ENCODE results near the gene ACACA. TPM values are rescaled to one million over a fixed set of nuclear protein-coding genes. Genes with fewer than 3 reads are reported as not detected.
"Not testable (repeated sequence)": the region's sequence is repeated elsewhere in the genome, so short reads cannot be mapped to it uniquely, and the experiment has no call there.

The ACACA gene
- total RNA-seq, 1 experiment from 2014 or later, result 84.2 TPM

GRCh38 chr17:37079065-37079708 is 327.4 kb downstream of the ACACA start:
- no peaks in the 10 kb centered on the region for H3K27me3 ChIP-seq (ENCODE audit: low read length)
- no peak overlapping the region for H3K4me2 ChIP-seq (ENCODE audit: low read depth, low read length, poor library complexity, severe bottlenecking)
- no peaks in the 10 kb centered on the region for H3K36me3 ChIP-seq (ENCODE audit: insufficient read depth, low read length)
- no peak overlapping the region for H3K4me3 ChIP-seq (ENCODE audit: low read length)
- H3K9me2 ChIP-seq (replicated peaks; ENCODE audit: insufficient read depth, low read length), result no peaks in the 10 kb centered on the region
- H3K79me2 ChIP-seq (ENCODE audit: low read length), result no peaks in the 10 kb centered on the region
- no peaks in the 10 kb centered on the region for H3K4me1 ChIP-seq (ENCODE audit: low read length)
- no peaks in the 10 kb centered on the region for H3K9me3 ChIP-seq (ENCODE audit: low read length)
- H3K27ac ChIP-seq (ENCODE audit: low read length), result no peak overlapping the region
- DNase-seq, result no peak
- no peak overlapping the region for H3K9ac ChIP-seq (ENCODE audit: low read length)
- H2AFZ ChIP-seq (ENCODE audit: low read length), result no peak overlapping the region
- no peaks in the 10 kb centered on the region for H4K20me1 ChIP-seq (ENCODE audit: insufficient read depth, low read depth, low read length)

GRCh38 chr17:37073464-37073863 is 333.2 kb downstream of the ACACA start:
- not testable (repeated sequence) for H3K4me1 ChIP-seq (ENCODE audit: low read length); H3K27ac ChIP-seq (ENCODE audit: low read length); H3K36me3 ChIP-seq (ENCODE audit: insufficient read depth, low read length); H3K9ac ChIP-seq (ENCODE audit: low read length); H3K79me2 ChIP-seq (ENCODE audit: low read length); H2AFZ ChIP-seq (ENCODE audit: low read length); H3K9me3 ChIP-seq (ENCODE audit: low read length); DNase-seq; H3K4me2 ChIP-seq (ENCODE audit: low read depth, low read length, poor library complexity, severe bottlenecking); H3K27me3 ChIP-seq (ENCODE audit: low read length); H3K9me2 ChIP-seq (replicated peaks; ENCODE audit: insufficient read depth, low read length); H3K4me3 ChIP-seq (ENCODE audit: low read length); H4K20me1 ChIP-seq (ENCODE audit: insufficient read depth, low read depth, low read length)

DNA sequence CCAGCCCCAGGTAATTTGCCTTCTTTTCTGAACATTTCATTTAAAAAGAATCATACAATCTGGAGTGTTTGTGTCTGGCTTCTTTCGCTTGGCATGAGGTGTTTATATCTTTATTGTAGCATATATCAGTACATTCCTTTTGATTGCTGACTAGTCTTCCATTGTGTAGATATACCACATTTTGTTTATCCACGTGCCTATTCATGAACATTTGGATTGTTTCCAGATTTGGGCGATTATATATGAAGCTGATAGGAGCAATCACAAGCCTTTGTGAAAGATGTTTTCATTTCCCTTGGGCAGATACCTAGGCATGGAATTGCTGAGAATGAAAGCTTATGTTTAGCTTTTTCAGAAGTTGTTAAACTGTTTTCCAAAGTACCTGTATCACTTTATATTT is 337.5 kb downstream of the ACACA start:
- DNase-seq, result no peak
- Histone ChIP-seq H3K4me3 (ENCODE audit: low read length) (no peak overlapping the region), H3K27ac (ENCODE audit: low read length) (no peak overlapping the region), H2AFZ (ENCODE audit: low read length) (no peak overlapping the region), H3K36me3 (ENCODE audit: insufficient read depth, low read length) (no peaks in the 10 kb centered on the region), H4K20me1 (ENCODE audit: insufficient read depth, low read depth, low read length) (no peaks in the 10 kb centered on the region), H3K4me2 (ENCODE audit: low read depth, low read length, poor library complexity, severe bottlenecking) (no peak overlapping the region), H3K79me2 (ENCODE audit: low read length) (no peaks in the 10 kb centered on the region), H3K9me3 (ENCODE audit: low read length) (no peaks in the 10 kb centered on the region), H3K27me3 (ENCODE audit: low read length) (no peaks in the 10 kb centered on the region), H3K4me1 (ENCODE audit: low read length) (no peaks in the 10 kb centered on the region), H3K9me2 (replicated peaks; ENCODE audit: insufficient read depth, low read length) (no peaks in the 10 kb centered on the region), H3K9ac (ENCODE audit: low read length) (no peak overlapping the region)

GRCh38 chr17:37068266-37068665 is 338.4 kb downstream of the ACACA start:
- H4K20me1 ChIP-seq (ENCODE audit: insufficient read depth, low read depth, low read length), result no peaks in the 10 kb centered on the region
- no peaks in the 10 kb centered on the region for H3K36me3 ChIP-seq (ENCODE audit: insufficient read depth, low read length)
- no peak overlapping the region for H3K9ac ChIP-seq (ENCODE audit: low read length)
- H3K4me2 ChIP-seq (ENCODE audit: low read depth, low read length, poor library complexity, severe bottlenecking), result no peak overlapping the region
- no peak overlapping the region for H2AFZ ChIP-seq (ENCODE audit: low read length)
- H3K27me3 ChIP-seq (ENCODE audit: low read length), result no peaks in the 10 kb centered on the region
- no peaks in the 10 kb centered on the region for H3K4me1 ChIP-seq (ENCODE audit: low read length)
- no peak overlapping the region for H3K4me3 ChIP-seq (ENCODE audit: low read length)
- H3K9me3 ChIP-seq (ENCODE audit: low read length), result no peaks in the 10 kb centered on the region
- H3K27ac ChIP-seq (ENCODE audit: low read length), result no peak overlapping the region
- H3K79me2 ChIP-seq (ENCODE audit: low read length), result no peaks in the 10 kb centered on the region
- no peaks in the 10 kb centered on the region for H3K9me2 ChIP-seq (replicated peaks; ENCODE audit: insufficient read depth, low read length)
- no peak for DNase-seq

- Histone ChIP-seq H3K36me3 (ENCODE audit: insufficient read depth, low read length) (no peaks in the 10 kb centered on the region), H3K27ac (ENCODE audit: low read length) (no peak overlapping the region), H3K4me2 (ENCODE audit: low read depth, low read length, poor library complexity, severe bottlenecking) (no peak overlapping the region), H3K27me3 (ENCODE audit: low read length) (no peaks in the 10 kb centered on the region), H2AFZ (ENCODE audit: low read length) (no peak overlapping the region), H4K20me1 (ENCODE audit: insufficient read depth, low read depth, low read length) (no peaks in the 10 kb centered on the region), H3K9ac (ENCODE audit: low read length) (no peak overlapping the region), H3K9me3 (ENCODE audit: low read length) (no peaks in the 10 kb centered on the region), H3K79me2 (ENCODE audit: low read length) (no peaks in the 10 kb centered on the region), H3K4me1 (ENCODE audit: low read length) (no peaks in the 10 kb centered on the region), H3K9me2 (replicated peaks; ENCODE audit: insufficient read depth, low read length) (no peaks in the 10 kb centered on the region), H3K4me3 (ENCODE audit: low read length) (no peak overlapping the region)
- DNase-seq, result no peak
Measured at GRCh38 chr17:37067555-37068111, 339.0 kb downstream of the ACACA start.

DNA sequence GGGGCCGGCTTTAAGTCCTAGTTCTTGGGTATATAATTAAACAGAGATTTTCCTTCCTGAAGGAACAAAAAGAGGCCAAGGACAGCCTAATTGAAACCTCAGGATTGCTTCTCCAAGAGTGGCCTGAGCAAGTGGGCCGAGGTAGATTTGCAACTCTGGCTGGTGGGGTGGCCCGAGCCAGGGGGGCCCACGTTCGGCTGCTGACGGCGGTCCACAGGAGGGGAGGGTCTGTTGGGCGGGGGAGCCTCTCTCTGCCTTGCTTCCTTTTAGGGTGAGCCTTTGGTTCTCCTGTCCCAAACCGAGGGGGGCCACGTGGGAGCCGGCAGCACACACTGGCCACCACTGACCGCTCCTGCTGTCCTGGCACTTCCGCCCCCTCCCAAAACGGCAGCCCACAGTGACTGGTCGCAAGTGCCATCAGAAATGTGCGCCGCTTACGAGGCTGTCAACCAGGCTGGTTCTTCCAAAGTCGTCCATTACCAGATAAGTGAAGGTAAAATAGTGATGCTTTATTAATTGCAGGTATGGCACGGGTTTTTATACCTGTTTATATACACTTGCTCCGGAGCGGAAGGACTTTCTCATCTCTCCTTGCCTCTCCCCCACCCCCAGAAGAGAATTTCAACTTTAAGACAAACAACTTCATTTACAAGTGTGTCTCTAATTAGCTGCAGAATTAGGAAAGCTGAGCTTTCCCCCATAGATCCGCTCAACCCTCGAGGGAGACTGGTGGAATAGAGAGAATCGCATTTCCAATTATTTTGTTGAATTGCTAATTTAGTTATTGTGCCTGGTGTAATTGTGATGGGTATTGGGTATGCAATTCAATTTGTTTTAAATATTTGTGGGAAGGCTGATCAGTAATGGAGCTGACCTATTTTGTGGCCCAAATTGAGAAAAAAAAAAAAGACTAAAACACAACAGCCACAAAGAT is 340.0 kb downstream of the ACACA start:
- H3K9me3 ChIP-seq (ENCODE audit: low read length), result no peaks in the 10 kb centered on the region
- H3K9me2 ChIP-seq (replicated peaks; ENCODE audit: insufficient read depth, low read length), result no peaks in the 10 kb centered on the region
- no peaks in the 10 kb centered on the region for H3K79me2 ChIP-seq (ENCODE audit: low read length)
- no peak for DNase-seq
- no peak overlapping the region for H2AFZ ChIP-seq (ENCODE audit: low read length)
- H3K27me3 ChIP-seq (ENCODE audit: low read length), result no peaks in the 10 kb centered on the region
- H3K27ac ChIP-seq (ENCODE audit: low read length), result no peak overlapping the region
- H3K36me3 ChIP-seq (ENCODE audit: insufficient read depth, low read length), result no peaks in the 10 kb centered on the region
- no peaks in the 10 kb centered on the region for H3K4me1 ChIP-seq (ENCODE audit: low read length)
- no peak overlapping the region for H3K4me3 ChIP-seq (ENCODE audit: low read length)
- no peaks in the 10 kb centered on the region for H4K20me1 ChIP-seq (ENCODE audit: insufficient read depth, low read depth, low read length)
- no peak overlapping the region for H3K4me2 ChIP-seq (ENCODE audit: low read depth, low read length, poor library complexity, severe bottlenecking)
- H3K9ac ChIP-seq (ENCODE audit: low read length), result no peak overlapping the region

GRCh38 chr17:37065486-37066321 is 340.9 kb downstream of the ACACA start:
- Histone ChIP-seq H3K9me3 (ENCODE audit: low read length) (no peaks in the 10 kb centered on the region), H3K4me3 (ENCODE audit: low read length) (no peak overlapping the region)

More at GRCh38 chr17:37065486-37066321, 340.9 kb downstream of the ACACA start:
- H3K36me3 ChIP-seq (ENCODE audit: insufficient read depth, low read length), result no peaks in the 10 kb centered on the region
- H3K79me2 ChIP-seq (ENCODE audit: low read length), result no peaks in the 10 kb centered on the region
- no peak overlapping the region for H3K9ac ChIP-seq (ENCODE audit: low read length)
- DNase-seq, result no peak
- H3K9me2 ChIP-seq (replicated peaks; ENCODE audit: insufficient read depth, low read length), result no peaks in the 10 kb centered on the region
- H3K27me3 ChIP-seq (ENCODE audit: low read length), result no peaks in the 10 kb centered on the region
- no peak overlapping the region for H2AFZ ChIP-seq (ENCODE audit: low read length)
- H3K4me1 ChIP-seq (ENCODE audit: low read length), result no peaks in the 10 kb centered on the region
- H4K20me1 ChIP-seq (ENCODE audit: insufficient read depth, low read depth, low read length), result no peaks in the 10 kb centered on the region; the same call in 1 of the 2 replicates
- H3K4me2 ChIP-seq (ENCODE audit: low read depth, low read length, poor library complexity, severe bottlenecking), result no peak overlapping the region
- H3K27ac ChIP-seq (ENCODE audit: low read length), result no peak overlapping the region
